Transverse colon (tissue), 4 donors: Measurements from ENCODE around the gene WDR75. TPM values are rescaled to one million over a fixed set of nuclear protein-coding genes. Genes with fewer than 3 reads are reported as not detected.

Experiments used
- DNase-seq: peaks from one replicate; pipeline ENCODE4 v3.0.0-alpha.2; 2019
- H3K27ac ChIP-seq, 4 donors: fragments of 200-600 bp; sonication (generic); 2 replicates each; pipeline ENCODE4 v1.5.1; 2016 to 2018; ENCODE audit warnings: inconsistent platforms in 4 of 4
- H3K27me3 ChIP-seq: fragments of 200-600 bp; sonication (generic); 2 replicates; pipeline ENCODE4 v1.5.1; 2017; ENCODE audit warnings: inconsistent platforms
- H3K36me3 ChIP-seq, 4 donors: fragments of 200-600 bp; sonication (generic); 2 replicates each; pipeline ENCODE4 v1.5.1; 2017 to 2019; ENCODE audit warnings: inconsistent platforms in 4 of 4
- H3K4me1 ChIP-seq, 4 donors: fragments of 200-600 bp; sonication (generic); 2 replicates each; pipeline ENCODE4 v1.5.1; 2017 to 2020; ENCODE audit warnings: inconsistent platforms in 4 of 4
- H3K4me3 ChIP-seq, 4 donors: fragments of 200-600 bp; sonication (generic); 1 replicate in 1 of 4; 2 replicates in 3 of 4; pipeline versions ENCODE4 v1.5.1 to v1.6.1; 2017 to 2019; ENCODE audit warnings: inconsistent platforms in 4 of 4
- H3K9me3 ChIP-seq, 2 donors: fragments of 200-600 bp; sonication (generic); 2 replicates each; pipeline ENCODE4 v1.5.1; 2017 to 2019; ENCODE audit warnings: inconsistent platforms in 2 of 2
- CTCF ChIP-seq, 5 experiments: fragments of 200-600 bp in 3 of 5; fragments of 450-650 bp in 2 of 5; sonication (generic) in 3 of 5; IDR thresholded peaks; 1 replicate in 2 of 5; 2 replicates in 3 of 5; pipeline ENCODE4 v1.5.1; 2016 to 2017; ENCODE audit warnings: antibody characterized with exemption in 5 of 5, inconsistent platforms in 3 of 5, mild to moderate bottlenecking in 2 of 5, moderate library complexity in 1 of 5
- EP300 ChIP-seq: sonication (generic); formaldehyde crosslinking; IDR thresholded peaks from one replicate; pipeline ENCODE4 v1.6.1; 2017; ENCODE audit warnings: antibody characterized with exemption, low read depth
- POLR2A ChIP-seq: fragments of 450-650 bp; IDR thresholded peaks from one replicate; pipeline ENCODE4 v1.6.1; 2016; ENCODE audit warnings: antibody characterized with exemption, mild to moderate bottlenecking, moderate library complexity
- POLR2AphosphoS5 ChIP-seq, 3 donors: sonication (generic); formaldehyde crosslinking; IDR thresholded peaks; one replicate each; pipeline ENCODE4 v1.6.1; 2016; ENCODE audit warnings: antibody characterized with exemption in 3 of 3
- WGBS, 2 donors: methylation state at CpG; one replicate each; pipeline ENCODE4 v1.1.5; 2018; ENCODE audit warnings: low coverage in 1 of 2; 5-methylcytosine and 5-hydroxymethylcytosine counted together
- in situ Hi-C, 4 donors: fragments of 200-750 bp; cut with MboI; loops; one replicate each; pipeline versions ENCODE4 v1.15.0 to v1.15.1; 2017; ENCODE audit warnings: low sequenced_read_pairs in 3 of 4, low pct_ligation_motif_present in 1 of 4, low pct_unique_long_range_greater_than_20kb in 1 of 4
- intact Hi-C: fragments of 100-400 bp; cut with DNase I; formaldehyde crosslinking; loops from one replicate; pipeline ENCODE4 v1.15.1; 2023; ENCODE audit warnings: low total_unique reads
- total RNA-seq, 4 donors: library from RNA; depleted of rRNA; stranded (reverse); fragments of >200 nt; gene quantifications; one replicate each; pipeline ENCODE4 v1.1.0, GENCODE V29; 2016

The WDR75 gene
- total RNA-seq, 4 donors from 2014 or later: 11.1 to 38.1 (median 25.2) TPM

GRCh38 chr2:189421644-189422043 lies 19.6 kb upstream of the WDR75 start:
- Histone ChIP-seq H3K9me3 (no peaks in the 10 kb centered on the region), H3K27me3 (no peaks in the 10 kb centered on the region), H3K4me3 (no peak overlapping the region), H3K27ac (no peak overlapping the region), H3K36me3 (no peaks in the 10 kb centered on the region), H3K4me1 (no peaks in the 10 kb centered on the region)
- in situ Hi-C loops (loop anchor here in 3 of 4 donors (25.0 kb wide), 3 partner anchors 284 to 884 kb away; no protein-coding TSS in a partner anchor), intact Hi-C loops (no loop called here)
- TF ChIP-seq POLR2A (no peak), POLR2AphosphoS5 (IDR thresholded peaks at IDR 0.05) (no peak), EP300 (no peak), CTCF (IDR thresholded peaks at IDR 0.05) (no peak)
- DNase-seq: no peak
- WGBS, 2 donors: 67 to 80% methylated on average over 1 of the region's 1 CpG

- TF ChIP-seq POLR2A (no peak), EP300 (no peak), POLR2AphosphoS5 (IDR thresholded peaks at IDR 0.05) (no peak), CTCF (IDR thresholded peaks at IDR 0.05) (no peak)
- Histone ChIP-seq H3K9me3 (no peaks in the 10 kb centered on the region), H3K4me1 (no peaks in the 10 kb centered on the region), H3K27ac (no peak overlapping the region), H3K36me3 (no peaks in the 10 kb centered on the region), H3K27me3 (no peaks in the 10 kb centered on the region), H3K4me3 (no peak overlapping the region)
- intact Hi-C loops: no loop called here
- 83 to 95% methylated on average over 2 of the region's 2 CpGs for WGBS, 2 donors
- DNase-seq: no peak
- in situ Hi-C loops: loop anchor here in 3 of 4 donors (25.0 kb wide), 3 partner anchors 288 to 888 kb away; no protein-coding TSS in a partner anchor
These were observed 16.3 kb upstream of the WDR75 start for GRCh38 chr2:189424961-189425360.

GRCh38 chr2:189425676-189426075 lies 15.6 kb upstream of the WDR75 start:
- Histone ChIP-seq H3K27me3 (no peaks in the 10 kb centered on the region), H3K4me1 (no peaks in the 10 kb centered on the region), H3K9me3 (no peaks in the 10 kb centered on the region), H3K36me3 (no peaks in the 10 kb centered on the region), H3K4me3 (no peak overlapping the region), H3K27ac (no peak overlapping the region)
- intact Hi-C loops (no loop called here), in situ Hi-C loops (no loop called here)
- 96 to 100% methylated on average over 1 of the region's 1 CpG for WGBS, 2 donors
- TF ChIP-seq POLR2AphosphoS5 (IDR thresholded peaks at IDR 0.05) (no peak), POLR2A (no peak), EP300 (no peak), CTCF (IDR thresholded peaks at IDR 0.05) (no peak)
- DNase-seq: no peak

GRCh38 chr2:189426886-189427285 lies 14.4 kb upstream of the WDR75 start:
- no peaks in the 10 kb centered on the region for H3K4me1 ChIP-seq
- intact Hi-C loops: no loop called here
- no peaks in the 10 kb centered on the region for H3K9me3 ChIP-seq
- H3K27me3 ChIP-seq: no peaks in the 10 kb centered on the region
- no peak overlapping the region for H3K27ac ChIP-seq
- WGBS, 2 donors: 100% methylated on average over 2 of the region's 2 CpGs; no CpG with 5 or more reads in 1 of the 2 donors
- no peak for DNase-seq
- no peak for TF ChIP-seq POLR2AphosphoS5 (IDR thresholded peaks at IDR 0.05)
- no peak for TF ChIP-seq EP300
- no peak for TF ChIP-seq POLR2A
- TF ChIP-seq CTCF (IDR thresholded peaks at IDR 0.05): no peak
- no peaks in the 10 kb centered on the region for H3K36me3 ChIP-seq
- in situ Hi-C loops: no loop called here
- no peak overlapping the region for H3K4me3 ChIP-seq
